Omental fat pad (tissue), 4 donors: Measurements from ENCODE around the gene CNTN1. TPM values are rescaled to one million over a fixed set of nuclear protein-coding genes. Genes with fewer than 3 reads are reported as not detected.

Experiments
- ATAC-seq: fragments of 150-250 bp; one replicate; pipeline ENCODE4 v1.9.1; 2016; ENCODE audit warnings: mild to moderate bottlenecking, moderate library complexity; ENCODE audit not compliant: low FRiP score
- DNase-seq: peaks from one replicate; pipeline ENCODE4 v3.0.0-alpha.2; 2019; ENCODE audit warnings: low spot score
- CTCF ChIP-seq, 3 donors: fragments of 450-650 bp; IDR thresholded peaks; one replicate each; pipeline ENCODE4 v1.5.1; 2016 to 2017; ENCODE audit warnings: antibody characterized with exemption in 3 of 3, mild to moderate bottlenecking in 3 of 3, moderate library complexity in 2 of 3
- total RNA-seq, 4 donors: library from RNA; depleted of rRNA; stranded (reverse); fragments of >200 nt; gene quantifications; one replicate each; pipeline ENCODE4 v1.1.0, GENCODE V29; 2016

CNTN1 gene
- total RNA-seq, 4 donors from 2014 or later, result 1.1 to 3.6 (median 1.5) TPM

- no peak for TF ChIP-seq CTCF (IDR thresholded peaks at IDR 0.05)
- no peak for DNase-seq
- no peak for ATAC-seq
These were observed 250.1 kb downstream of the CNTN1 start for GRCh38 chr12:40942326-40942725.

- DNase-seq, result no peak
- no peak for TF ChIP-seq CTCF (IDR thresholded peaks at IDR 0.05)
- no peak for ATAC-seq
These were observed 253.5 kb downstream of the CNTN1 start for GRCh38 chr12:40945772-40946171.

GRCh38 chr12:40946612-40947194, 254.5 kb downstream of the CNTN1 start:
- ATAC-seq, result no peak
- no peak for TF ChIP-seq CTCF (IDR thresholded peaks at IDR 0.05)
- no peak for DNase-seq

GRCh38 chr12:40947797-40948196, 255.6 kb downstream of the CNTN1 start:
- ATAC-seq, result no peak
- no peak for DNase-seq
- no peak for TF ChIP-seq CTCF (IDR thresholded peaks at IDR 0.05)

- TF ChIP-seq CTCF (IDR thresholded peaks at IDR 0.05), result no peak
- no peak for ATAC-seq
- no peak for DNase-seq
These were observed 260.8 kb downstream of the CNTN1 start for GRCh38 chr12:40953076-40953475.

- no peak for TF ChIP-seq CTCF (IDR thresholded peaks at IDR 0.05)
- ATAC-seq, result no peak
- no peak for DNase-seq
These were observed 265.2 kb downstream of the CNTN1 start for GRCh38 chr12:40957417-40957816.

GRCh38 chr12:40959041-40959440, 266.8 kb downstream of the CNTN1 start:
- no peak for TF ChIP-seq CTCF (IDR thresholded peaks at IDR 0.05)
- ATAC-seq, result no peak

More at GRCh38 chr12:40959041-40959440, 266.8 kb downstream of the CNTN1 start:
- DNase-seq, result no peak
